HepG2 (cell line): Measurements from ENCODE around the gene FUZ. TPM values are rescaled to one million over a fixed set of nuclear protein-coding genes. Genes with fewer than 3 reads are reported as not detected.

Experiments used
- ATAD3A ChIP-seq: sonication (generic); formaldehyde crosslinking; IDR thresholded peaks from 2 replicates; pipeline ENCODE4 v1.4.0; 2020; ENCODE audit warnings: missing genetic modification reagents
- ELF3 ChIP-seq: IDR thresholded peaks from 2 replicates; pipeline ENCODE4 v1.6.1; 2016; ENCODE audit warnings: missing genetic modification reagents, missing compliant biosample characterization
- HOXA5 ChIP-seq: sonication (generic); formaldehyde crosslinking; IDR thresholded peaks from 2 replicates; pipeline ENCODE4 v1.4.0; 2020; ENCODE audit warnings: missing genetic modification reagents
- ISL2 ChIP-seq: sonication (generic); formaldehyde crosslinking; IDR thresholded peaks from 2 replicates; pipeline ENCODE4 v1.5.0; 2020; ENCODE audit warnings: missing genetic modification reagents
- KMT2A ChIP-seq: sonication (generic); formaldehyde crosslinking; IDR thresholded peaks from 2 replicates; pipeline ENCODE4 v1.4.0; 2020; ENCODE audit warnings: missing genetic modification reagents
- MTF2 ChIP-seq: sonication (generic); formaldehyde crosslinking; IDR thresholded peaks from 2 replicates; pipeline ENCODE4 v1.5.0; 2020; ENCODE audit warnings: missing genetic modification reagents, borderline replicate concordance
- NONO ChIP-seq, 2 experiments: fragments of 450-650 bp in 1 of 2; sonication (generic) in 1 of 2; formaldehyde crosslinking in 1 of 2; IDR thresholded peaks in 1 of 2; conservative IDR thresholded peaks in 1 of 2; 2 replicates each; pipeline versions ENCODE4 v1.6.1 to v1.8.0; 2017 to 2022; ENCODE audit warnings: mild to moderate bottlenecking in 1 of 2, missing genetic modification reagents in 1 of 2, moderate library complexity in 1 of 2
- RFX3 ChIP-seq: IDR thresholded peaks from 2 replicates; pipeline ENCODE4 v1.6.1; 2016; ENCODE audit warnings: missing biosample characterization, missing genetic modification reagents
- THAP11 ChIP-seq: IDR thresholded peaks from 2 replicates; pipeline ENCODE4 v1.6.1; 2016; ENCODE audit warnings: missing biosample characterization, missing genetic modification reagents
- USF2 ChIP-seq, 2 experiments: sonication (generic) in 1 of 2; formaldehyde crosslinking in 1 of 2; IDR thresholded peaks; 2 replicates each; pipeline versions ENCODE4 v1.5.1 to v1.6.1; 2011 to 2020; ENCODE audit warnings: borderline replicate concordance in 1 of 2, low read depth in 1 of 2, low read length in 1 of 2, mild to moderate bottlenecking in 1 of 2, missing genetic modification reagents in 1 of 2, moderate library complexity in 1 of 2
- YEATS2 ChIP-seq: sonication (generic); formaldehyde crosslinking; IDR thresholded peaks from 2 replicates; pipeline ENCODE4 v1.4.0; 2020; ENCODE audit warnings: missing genetic modification reagents, borderline replicate concordance
- YY1 ChIP-seq: IDR thresholded peaks from 2 replicates; pipeline ENCODE4 v1.6.1; 2011; ENCODE audit warnings: low read length, low read depth, moderate library complexity, mild to moderate bottlenecking; ENCODE audit not compliant: insufficient read depth, insufficient replicate concordance
- ZBTB7B ChIP-seq: sonication (generic); formaldehyde crosslinking; IDR thresholded peaks from 2 replicates; pipeline ENCODE4 v1.4.0; 2020; ENCODE audit warnings: missing genetic modification reagents
- ZFY ChIP-seq: sonication (generic); formaldehyde crosslinking; IDR thresholded peaks from 2 replicates; pipeline ENCODE4 v1.4.0; 2020; ENCODE audit warnings: missing genetic modification reagents
- ZFYVE20 ChIP-seq: sonication (generic); formaldehyde crosslinking; IDR thresholded peaks from 2 replicates; pipeline ENCODE4 v1.8.0; 2023; ENCODE audit warnings: low read depth, mild to moderate bottlenecking, moderate library complexity, missing genetic modification reagents, borderline replicate concordance
- ZNF441 ChIP-seq: sonication (generic); formaldehyde crosslinking; IDR thresholded peaks from 2 replicates; pipeline ENCODE4 v1.7.0; 2021; ENCODE audit warnings: missing genetic modification reagents, borderline replicate concordance
- ZNF576 ChIP-seq: sonication (generic); formaldehyde crosslinking; IDR thresholded peaks from 2 replicates; pipeline ENCODE4 v1.4.0; 2020; ENCODE audit warnings: mild to moderate bottlenecking, missing genetic modification reagents
- ZSCAN25 ChIP-seq: sonication (generic); formaldehyde crosslinking; IDR thresholded peaks from 2 replicates; pipeline ENCODE4 v1.8.0; 2022; ENCODE audit warnings: mild to moderate bottlenecking, missing genetic modification reagents
- polyA plus RNA-seq, 8 experiments: library from polyadenylated mRNA; depleted of rRNA in 3 of 8; stranded (reverse) in 7 of 8; unstranded in 1 of 8; fragments of >200 nt; fragmentation: Illumina TruSeq in 4 of 8; extraction: Trizol in 4 of 8; gene quantifications; 2 replicates each; pipeline versions ENCODE4 v1.2.1 to v1.2.3, GENCODE V29; 2011 to 2016; ENCODE audit warnings: low read depth in 4 of 8, missing spikeins in 1 of 8, mixed read lengths in 1 of 8; ENCODE audit not compliant: insufficient read depth in 1 of 8
- total RNA-seq, 5 experiments: library from RNA; depleted of rRNA; stranded (reverse); fragments of >200 nt; fragmentation: Illumina TruSeq; extraction: Trizol; gene quantifications; 2 replicates each; pipeline ENCODE4 v1.2.3, GENCODE V29; 2016; ENCODE audit warnings: low read depth in 1 of 5
- TF ChIP-seq, protein P1 (sequence below): sonication (generic); formaldehyde crosslinking; conservative IDR thresholded peaks from 2 replicates; pipeline ENCODE4 v1.4.0; 2020; ENCODE audit warnings: missing genetic modification reagents
- TF ChIP-seq, protein P2 (sequence below): sonication (generic); formaldehyde crosslinking; IDR thresholded peaks from 2 replicates; pipeline ENCODE4 v1.4.0; 2020; ENCODE audit warnings: missing genetic modification reagents
- TF ChIP-seq, protein P3 (sequence below): sonication (generic); formaldehyde crosslinking; IDR thresholded peaks from 2 replicates; pipeline ENCODE4 v1.4.0; 2020; ENCODE audit warnings: missing genetic modification reagents

FUZ gene
- total and polyA plus RNA-seq, 2 of the 13 experiments (the other 11 are each of a cell fraction or from before 2014, with no cell fraction given), result 0.08 TPM; not detected in 1

DNA sequence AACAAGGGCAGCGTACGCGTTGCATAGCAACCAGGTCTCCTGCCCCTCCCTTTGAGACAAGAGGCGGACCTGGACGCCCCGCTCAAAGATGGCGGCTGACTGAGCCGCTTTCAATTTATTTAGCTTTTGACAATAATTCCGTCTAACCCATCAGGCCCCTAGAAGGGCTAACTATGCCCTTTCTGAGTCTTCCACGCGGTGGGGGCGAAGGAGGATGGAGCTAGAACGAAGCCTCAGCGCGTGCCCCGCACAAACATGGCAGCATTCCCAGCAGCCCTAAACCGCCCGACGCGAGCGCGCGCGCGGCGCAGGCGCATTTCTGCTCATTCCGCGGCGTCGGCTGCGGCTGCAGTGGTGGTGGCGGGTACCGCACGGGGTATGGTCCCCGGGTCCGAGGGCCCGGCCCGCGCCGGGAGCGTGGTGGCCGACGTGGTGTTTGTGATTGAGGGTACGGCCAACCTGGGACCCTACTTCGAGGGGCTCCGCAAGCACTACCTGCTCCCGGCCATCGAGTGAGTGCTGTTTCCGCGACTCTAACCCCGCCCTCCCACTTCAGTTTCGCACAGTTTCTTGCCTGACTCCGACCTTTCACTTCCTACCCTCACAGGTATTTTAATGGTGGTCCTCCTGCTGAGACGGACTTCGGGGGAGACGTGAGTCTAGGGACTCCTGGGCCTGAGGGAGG is 5.0 kb upstream of the FUZ start, which contains the start of gene MED25 (continued):
- TF ChIP-seq YEATS2, result peak; percentile 47; the same call in 1 of the 2 replicates
- no peak for TF ChIP-seq USF2 (IDR thresholded peaks at IDR 0.05; ENCODE audit: low read depth, low read length)
- TF ChIP-seq USF2 (CRISPR knock-in tag; IDR thresholded peaks at IDR 0.05; ENCODE audit: borderline replicate concordance), result no peak
- no peak for TF ChIP-seq ATAD3A (CRISPR knock-in tag)
- TF ChIP-seq ISL2 (CRISPR knock-in tag), result peak; percentile 60; the same call in 1 of the 2 replicates
- peak; percentile 31; the same call in 1 of the 2 replicates for TF ChIP-seq KMT2A (CRISPR knock-in tag)
- TF ChIP-seq, protein P1, sequence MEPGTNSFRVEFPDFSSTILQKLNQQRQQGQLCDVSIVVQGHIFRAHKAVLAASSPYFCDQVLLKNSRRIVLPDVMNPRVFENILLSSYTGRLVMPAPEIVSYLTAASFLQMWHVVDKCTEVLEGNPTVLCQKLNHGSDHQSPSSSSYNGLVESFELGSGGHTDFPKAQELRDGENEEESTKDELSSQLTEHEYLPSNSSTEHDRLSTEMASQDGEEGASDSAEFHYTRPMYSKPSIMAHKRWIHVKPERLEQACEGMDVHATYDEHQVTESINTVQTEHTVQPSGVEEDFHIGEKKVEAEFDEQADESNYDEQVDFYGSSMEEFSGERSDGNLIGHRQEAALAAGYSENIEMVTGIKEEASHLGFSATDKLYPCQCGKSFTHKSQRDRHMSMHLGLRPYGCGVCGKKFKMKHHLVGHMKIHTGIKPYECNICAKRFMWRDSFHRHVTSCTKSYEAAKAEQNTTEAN (CRISPR knock-in tag), result no peak
- TF ChIP-seq, protein P2, sequence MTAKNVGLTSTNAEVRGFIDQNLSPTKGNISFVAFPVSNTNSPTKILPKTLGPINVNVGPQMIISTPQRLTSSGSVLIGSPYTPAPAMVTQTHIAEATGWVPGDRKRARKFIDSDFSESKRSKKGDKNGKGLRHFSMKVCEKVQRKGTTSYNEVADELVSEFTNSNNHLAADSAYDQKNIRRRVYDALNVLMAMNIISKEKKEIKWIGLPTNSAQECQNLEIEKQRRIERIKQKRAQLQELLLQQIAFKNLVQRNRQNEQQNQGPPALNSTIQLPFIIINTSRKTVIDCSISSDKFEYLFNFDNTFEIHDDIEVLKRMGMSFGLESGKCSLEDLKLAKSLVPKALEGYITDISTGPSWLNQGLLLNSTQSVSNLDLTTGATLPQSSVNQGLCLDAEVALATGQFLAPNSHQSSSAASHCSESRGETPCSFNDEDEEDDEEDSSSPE, result peak; percentile 76
- peak; percentile 84 for TF ChIP-seq ZFY (CRISPR knock-in tag)
- TF ChIP-seq, protein P3, sequence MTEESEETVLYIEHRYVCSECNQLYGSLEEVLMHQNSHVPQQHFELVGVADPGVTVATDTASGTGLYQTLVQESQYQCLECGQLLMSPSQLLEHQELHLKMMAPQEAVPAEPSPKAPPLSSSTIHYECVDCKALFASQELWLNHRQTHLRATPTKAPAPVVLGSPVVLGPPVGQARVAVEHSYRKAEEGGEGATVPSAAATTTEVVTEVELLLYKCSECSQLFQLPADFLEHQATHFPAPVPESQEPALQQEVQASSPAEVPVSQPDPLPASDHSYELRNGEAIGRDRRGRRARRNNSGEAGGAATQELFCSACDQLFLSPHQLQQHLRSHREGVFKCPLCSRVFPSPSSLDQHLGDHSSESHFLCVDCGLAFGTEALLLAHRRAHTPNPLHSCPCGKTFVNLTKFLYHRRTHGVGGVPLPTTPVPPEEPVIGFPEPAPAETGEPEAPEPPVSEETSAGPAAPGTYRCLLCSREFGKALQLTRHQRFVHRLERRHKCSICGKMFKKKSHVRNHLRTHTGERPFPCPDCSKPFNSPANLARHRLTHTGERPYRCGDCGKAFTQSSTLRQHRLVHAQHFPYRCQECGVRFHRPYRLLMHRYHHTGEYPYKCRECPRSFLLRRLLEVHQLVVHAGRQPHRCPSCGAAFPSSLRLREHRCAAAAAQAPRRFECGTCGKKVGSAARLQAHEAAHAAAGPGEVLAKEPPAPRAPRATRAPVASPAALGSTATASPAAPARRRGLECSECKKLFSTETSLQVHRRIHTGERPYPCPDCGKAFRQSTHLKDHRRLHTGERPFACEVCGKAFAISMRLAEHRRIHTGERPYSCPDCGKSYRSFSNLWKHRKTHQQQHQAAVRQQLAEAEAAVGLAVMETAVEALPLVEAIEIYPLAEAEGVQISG (CRISPR knock-in tag), result peak; percentile 80
- TF ChIP-seq HOXA5, result 0 out of 2 replicates have a peak, but pooled peaks have one; percentile 55
- no peak for TF ChIP-seq MTF2
- peak; percentile 74 for TF ChIP-seq RFX3
- 0 out of 2 replicates have a peak, but pooled peaks have one; percentile 7 for TF ChIP-seq ZNF441
- peak; percentile 100 for TF ChIP-seq YY1
- TF ChIP-seq ELF3 (CRISPR knock-in tag), result peak; percentile 39; the same call in 1 of the 2 replicates
- peak; percentile 83 for TF ChIP-seq THAP11 (CRISPR knock-in tag)
- peak; percentile 29; the same call in 1 of the 2 replicates for TF ChIP-seq ZSCAN25 (CRISPR knock-in tag)
- no peak for TF ChIP-seq ZFYVE20 (CRISPR knock-in tag)
- TF ChIP-seq NONO (IDR thresholded peaks at IDR 0.05), result no peak
- 0 out of 2 replicates have a peak, but pooled peaks have one; percentile 26 for TF ChIP-seq NONO (CRISPR knock-in tag; conservative IDR thresholded peaks at IDR 0.05)
- no peak for TF ChIP-seq ZBTB7B
- TF ChIP-seq ZNF576, result no peak
